Dedifferentiated amniotic fluid mesenchymal stem cell (primary cell): ENCODE measurements around the gene GPR3.
"Not testable (repeated sequence)": the region's sequence is repeated elsewhere in the genome, so short reads cannot be mapped to it uniquely, and the experiment has no call there.

ENCODE experiments used
- DNase-seq: peaks from one replicate; pipeline ENCODE4 v3.0.0-alpha.2; 2016; ENCODE audit errors: extremely low spot score

GPR3 gene

DNA sequence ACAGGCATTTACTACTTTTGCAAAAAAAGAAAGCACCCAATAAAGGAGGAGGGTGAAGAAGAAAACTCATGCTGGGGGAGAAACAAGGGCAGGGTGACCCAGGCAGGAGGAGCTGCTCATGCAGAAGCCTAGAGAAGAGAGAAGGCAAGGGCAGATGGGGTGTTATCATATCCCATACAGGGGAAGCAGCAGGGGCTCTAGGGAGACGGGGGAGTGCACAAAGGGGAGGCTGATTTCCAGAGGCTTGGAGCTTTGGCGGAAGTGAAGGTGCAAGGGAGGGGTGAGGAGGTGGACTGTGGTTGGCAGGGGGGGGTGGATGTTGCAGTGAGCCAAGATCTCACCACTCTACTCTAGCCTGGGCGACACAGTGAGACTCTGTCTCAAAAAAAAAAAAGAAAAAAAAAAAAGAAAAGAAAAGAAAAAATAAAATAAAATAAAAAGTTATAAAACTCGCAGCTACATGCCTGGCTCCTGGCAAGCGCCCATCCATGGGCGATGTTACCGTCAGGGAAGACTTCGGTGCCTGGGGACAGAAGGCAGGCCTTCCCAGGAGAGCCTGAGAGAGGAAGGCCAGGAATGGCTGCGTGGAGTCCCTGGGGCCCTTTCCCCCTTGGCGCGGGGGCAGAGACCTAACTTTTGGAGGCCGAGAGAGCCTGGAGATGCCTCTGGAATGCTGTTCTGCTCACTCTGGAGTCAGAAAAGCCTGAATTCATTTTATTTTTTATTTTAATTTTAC is 14.5 kb upstream of the GPR3 start:
- DNase-seq: no peak

GRCh38 chr1:27379564-27380122 is 12.8 kb upstream of the GPR3 start:
- no peak for DNase-seq

- DNase-seq: no peak
These were observed 12.2 kb upstream of the GPR3 start for GRCh38 chr1:27380224-27380623.

DNA sequence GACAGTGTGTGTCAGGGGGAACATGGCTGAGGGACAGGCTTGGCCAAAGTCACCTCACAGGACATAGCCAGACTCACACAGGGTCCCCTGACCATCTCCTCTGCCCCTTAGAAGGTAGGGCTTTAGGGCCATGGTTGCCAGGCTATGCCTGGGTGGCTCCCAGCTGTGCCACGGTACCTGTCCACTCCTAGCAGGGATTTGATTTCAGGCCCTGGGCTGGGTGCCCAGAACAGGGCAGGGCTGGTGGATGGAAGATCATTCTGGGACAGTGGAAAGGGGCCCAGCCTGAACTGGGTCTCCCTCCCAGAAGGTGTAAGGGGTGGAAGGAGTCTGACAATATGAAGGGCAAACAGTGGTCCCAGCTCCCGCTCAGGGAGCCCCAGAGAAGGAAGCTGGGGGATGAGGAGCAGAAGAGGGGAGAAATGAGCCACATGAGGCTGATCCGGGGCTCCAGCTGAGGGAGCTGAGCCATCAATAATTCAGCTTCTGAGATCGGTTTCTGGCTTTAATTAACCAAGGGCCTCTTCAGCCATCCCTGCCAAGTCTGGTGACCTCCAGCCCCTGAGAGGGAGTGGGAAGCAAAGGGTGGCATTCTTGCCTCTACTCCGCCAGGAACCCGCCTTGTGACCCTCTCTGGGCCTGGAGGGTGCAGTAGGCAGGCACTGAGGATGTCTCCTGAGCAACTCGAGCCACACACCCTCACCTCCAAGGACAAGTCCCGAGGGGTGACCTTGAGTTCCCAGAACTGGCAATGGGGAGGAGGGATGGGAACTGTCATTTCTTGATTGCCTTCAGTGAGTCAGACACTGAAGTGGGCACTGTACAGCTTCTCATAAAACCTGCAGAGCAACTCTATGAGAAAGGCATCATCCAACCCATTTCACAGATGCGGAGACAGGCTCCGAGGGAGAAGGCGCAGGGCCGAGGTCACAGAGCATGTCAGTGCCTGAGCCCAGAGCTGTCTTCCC is 11.4 kb upstream of the GPR3 start:
- DNase-seq: no peak

- no peak for DNase-seq
These were observed 10.3 kb upstream of the GPR3 start for GRCh38 chr1:27381969-27382762.

DNA sequence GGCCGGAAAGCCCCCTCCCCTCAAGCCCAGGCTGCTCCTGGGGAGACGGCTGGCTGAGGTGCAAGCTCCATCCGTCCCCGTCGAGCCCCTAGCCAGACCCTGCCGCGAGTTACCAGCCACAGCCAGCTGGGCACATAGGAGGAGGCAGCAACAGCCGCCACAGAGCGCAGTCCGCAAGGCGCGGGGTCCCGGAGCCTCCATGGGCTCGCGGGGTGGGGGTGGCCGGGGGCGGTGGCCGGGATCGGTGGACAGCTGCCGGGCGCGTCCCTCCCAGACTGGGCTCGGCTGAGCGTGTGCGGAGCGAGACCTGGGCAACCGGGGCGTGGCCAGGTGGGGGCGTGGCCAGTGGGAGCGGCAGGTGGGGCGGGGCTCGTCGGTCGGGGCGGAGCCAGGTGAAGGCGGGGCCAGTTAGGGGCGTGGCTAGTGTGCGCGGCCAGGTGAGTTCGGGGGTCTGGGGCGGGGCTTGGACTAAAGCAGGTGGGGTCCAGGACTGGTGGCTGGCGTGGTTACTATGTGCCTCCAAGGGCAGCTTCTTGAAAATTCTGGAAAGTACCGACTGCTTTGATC is 9.3 kb upstream of the GPR3 start, which contains the start of gene CD164L2:
TSS of gene CD164L2 (minus strand) at position 295 of the 567 bp plus-strand sequence. CDS start at position 201, 94 bp downstream.
- DNase-seq: no peak

GRCh38 chr1:27383661-27384060 is 8.8 kb upstream of the GPR3 start:
- no peak for DNase-seq

- DNase-seq: not testable (repeated sequence)
These were observed 7.6 kb upstream of the GPR3 start for GRCh38 chr1:27384797-27385196.

- DNase-seq: no peak
These were observed 4.0 kb upstream of the GPR3 start for GRCh38 chr1:27388337-27389005.

- no peak for DNase-seq
These were observed 819 bp upstream of the GPR3 start for GRCh38 chr1:27391511-27392095.

DNA sequence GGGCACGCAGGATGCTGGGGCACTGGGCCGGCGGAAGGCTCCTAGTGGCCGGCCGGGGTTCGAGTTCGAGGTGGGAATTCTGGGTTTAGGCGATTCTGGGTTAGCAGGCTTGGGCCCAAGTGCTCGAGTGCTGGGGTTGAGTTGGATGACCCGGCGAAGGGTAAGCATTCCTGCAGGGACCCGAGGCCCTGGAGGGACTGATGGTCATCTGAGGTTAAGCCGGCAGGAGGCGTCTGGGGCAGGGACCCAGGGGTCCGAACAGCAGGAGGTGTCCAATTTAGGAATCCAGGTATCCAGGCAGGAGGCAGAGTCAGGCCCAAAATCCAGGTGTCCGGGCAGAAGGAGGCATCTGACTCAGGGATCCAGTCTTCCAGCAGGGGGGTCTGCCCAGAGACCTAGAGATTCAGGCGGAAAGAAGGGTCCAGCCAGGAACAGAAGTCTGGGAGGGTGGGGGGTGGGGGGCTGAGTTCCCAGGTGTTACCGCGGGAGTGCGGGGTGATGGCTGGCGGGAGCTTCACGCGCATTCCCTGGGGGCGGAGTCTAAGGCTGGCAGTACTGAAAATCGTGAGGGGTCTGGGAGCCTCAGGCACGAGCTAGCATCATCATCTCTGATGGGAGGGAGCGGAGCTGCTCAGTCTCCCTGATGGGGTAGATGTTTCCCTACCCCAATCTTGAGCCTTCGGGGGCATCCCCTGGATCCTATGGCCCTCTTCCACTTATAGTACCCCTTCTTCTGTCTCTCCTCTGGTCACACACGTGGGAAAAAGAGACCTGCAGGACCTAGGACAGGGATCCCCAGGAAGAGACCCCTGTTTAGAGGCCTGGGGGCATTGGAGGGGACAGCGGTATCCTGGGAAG is 585 bp downstream of the GPR3 start:
- no peak for DNase-seq

- no peak for DNase-seq
These were observed 1.3 kb downstream of the GPR3 start for GRCh38 chr1:27393641-27394281.

GRCh38 chr1:27394282-27394658 is 1.8 kb downstream of the GPR3 start:
- DNase-seq: no peak

GRCh38 chr1:27394925-27395324 is 2.5 kb downstream of the GPR3 start:
- DNase-seq: no peak

- DNase-seq: peak; percentile 70
These were observed 3.2 kb downstream of the GPR3 start for GRCh38 chr1:27395441-27396195.

GRCh38 chr1:27397110-27397509 is 4.7 kb downstream of the GPR3 start:
- no peak for DNase-seq

DNA sequence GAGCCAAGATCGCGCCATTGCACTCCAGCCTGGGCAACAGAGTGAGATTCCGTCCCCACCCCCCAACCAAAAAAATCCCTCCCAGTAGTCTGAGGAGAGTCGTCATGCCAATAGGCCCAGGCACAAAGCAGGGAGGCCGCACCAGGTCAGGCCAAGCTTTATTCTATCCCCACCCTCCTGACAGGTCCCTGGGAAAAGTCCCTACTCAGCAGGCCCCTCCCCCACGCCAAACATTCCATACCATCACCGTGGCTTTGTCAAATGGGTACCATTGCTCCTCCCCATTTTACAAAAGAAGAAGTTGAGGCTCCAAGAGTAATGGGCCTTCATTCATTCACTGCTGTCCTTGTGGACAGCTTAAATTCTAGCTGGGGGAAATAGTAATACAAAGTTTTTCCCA is 5.3 kb downstream of the GPR3 start:
- no peak for DNase-seq
